ENCODE results near the gene PIK3CG.
A peak's percentile ranks its signal among the peaks of the same experiment; 100 is the strongest.

Gene PIK3CG

GRCh38 chr7:106871793-106872571 is 6.9 kb downstream of the PIK3CG start:
- H3K4me3 ChIP-seq (ENCODE audit: low read depth in 1 of 2, low read length in 1 of 2), result peak overlapping the region in 1 of 2 experiments; percentile 51
- H3K36me3 ChIP-seq, result peaks cover 89% of the 10 kb centered on the region
- no peak for TF ChIP-seq CTCF (IDR thresholded peaks at IDR 0.05)
- H3K27ac ChIP-seq, result peak overlapping the region; percentile 94
- peaks cover 65 to 72% of the 10 kb centered on the region in 2 experiments for H3K4me1 ChIP-seq (ENCODE audit: control insufficient read depth in 1 of 2, insufficient read depth in 1 of 2, low read depth in 1 of 2, low read length in 1 of 2)
- no peaks in the 10 kb centered on the region for H3K9me3 ChIP-seq
- no peaks in the 10 kb centered on the region for H3K27me3 ChIP-seq

GRCh38 chr7:106872763-106873162 is 7.7 kb downstream of the PIK3CG start:
- peak overlapping the region; percentile 94 for H3K27ac ChIP-seq

GRCh38 chr7:106874076-106874475 is 9.0 kb downstream of the PIK3CG start:
- no peak for TF ChIP-seq CTCF (IDR thresholded peaks at IDR 0.05)
- Histone ChIP-seq H3K9me3 (no peaks in the 10 kb centered on the region), H3K4me1 (ENCODE audit: control insufficient read depth in 1 of 2, insufficient read depth in 1 of 2, low read depth in 1 of 2, low read length in 1 of 2) (peaks cover 52 to 58% of the 10 kb centered on the region in 2 experiments), H3K27ac (peak overlapping the region; percentile 94), H3K36me3 (peaks cover 89% of the 10 kb centered on the region), H3K27me3 (no peaks in the 10 kb centered on the region), H3K4me3 (ENCODE audit: low read depth in 1 of 2, low read length in 1 of 2) (no peak overlapping the region)

More at GRCh38 chr7:106872763-106873162, 7.7 kb downstream of the PIK3CG start:
- no peak overlapping the region for H3K4me3 ChIP-seq (ENCODE audit: low read depth in 1 of 2, low read length in 1 of 2)
- peaks cover 58 to 67% of the 10 kb centered on the region in 2 experiments for H3K4me1 ChIP-seq (ENCODE audit: control insufficient read depth in 1 of 2, insufficient read depth in 1 of 2, low read depth in 1 of 2, low read length in 1 of 2)
- no peaks in the 10 kb centered on the region for H3K27me3 ChIP-seq
- no peaks in the 10 kb centered on the region for H3K9me3 ChIP-seq
- H3K36me3 ChIP-seq, result peaks cover 90% of the 10 kb centered on the region
- TF ChIP-seq CTCF (IDR thresholded peaks at IDR 0.05), result no peak

GRCh38 chr7:106875508-106875907 is 10.4 kb downstream of the PIK3CG start:
- Histone ChIP-seq H3K27me3 (no peaks in the 10 kb centered on the region), H3K27ac (no peak overlapping the region), H3K9me3 (no peaks in the 10 kb centered on the region), H3K4me3 (ENCODE audit: low read depth in 1 of 2, low read length in 1 of 2) (no peak overlapping the region), H3K36me3 (peaks cover 89% of the 10 kb centered on the region), H3K4me1 (ENCODE audit: control insufficient read depth in 1 of 2, insufficient read depth in 1 of 2, low read depth in 1 of 2, low read length in 1 of 2) (peaks cover 37 to 44% of the 10 kb centered on the region in 2 experiments)
- TF ChIP-seq CTCF (IDR thresholded peaks at IDR 0.05), result no peak

- peak overlapping the region; percentile 51 for H3K27ac ChIP-seq
- no peak overlapping the region for H3K4me3 ChIP-seq (ENCODE audit: low read depth in 1 of 2, low read length in 1 of 2)
- H3K36me3 ChIP-seq, result peaks cover 97% of the 10 kb centered on the region
- peaks cover 5 to 10% of the 10 kb centered on the region in 2 experiments for H3K4me1 ChIP-seq (ENCODE audit: control insufficient read depth in 1 of 2, insufficient read depth in 1 of 2, low read depth in 1 of 2, low read length in 1 of 2)
- H3K9me3 ChIP-seq, result no peaks in the 10 kb centered on the region
- no peak for TF ChIP-seq CTCF (IDR thresholded peaks at IDR 0.05)
- no peaks in the 10 kb centered on the region for H3K27me3 ChIP-seq
Measured at GRCh38 chr7:106878748-106879439, 13.8 kb downstream of the PIK3CG start.

All from neutrophil (primary cell).